Activated T-cell treated with anti-CD3 and anti-CD28 coated beads, Interleukin-2, amount 50 U/mL, for 72 hours (primary cell): Measurements from ENCODE around the gene PPP3CB. TPM values are rescaled to one million over a fixed set of nuclear protein-coding genes. Genes with fewer than 3 reads are reported as not detected.

ENCODE experiments used
- ATAC-seq, 2 donors: fragments of 150-1000 bp; cut with Tn5 transposase; replicated peaks in 1 of 2; 2 replicates each; pipeline ENCODE4 v1.10.0; 2021; ENCODE audit warnings: moderate library complexity in 2 of 2, mild to moderate bottlenecking in 1 of 2
- DNase-seq, 2 donors: peaks; one replicate each; pipeline ENCODE4 v3.0.0; 2021 to 2022; ENCODE audit warnings: mixed read lengths in 1 of 2
- H3K27ac Mint-ChIP-seq: one replicate; pipeline ENCODE4 v1.8.0; 2022; ENCODE audit warnings: mild to moderate bottlenecking, moderate library complexity, mixed read lengths
- H3K27me3 Mint-ChIP-seq: one replicate; pipeline ENCODE4 v1.8.0; 2022; ENCODE audit warnings: low read depth, mixed read lengths
- H3K36me3 Mint-ChIP-seq, 2 donors: one replicate each; pipeline ENCODE4 v1.8.0; 2022; ENCODE audit warnings: mixed read lengths in 2 of 2, mild to moderate bottlenecking in 1 of 2; ENCODE audit not compliant: insufficient read depth in 2 of 2
- H3K4me1 Mint-ChIP-seq: one replicate; pipeline ENCODE4 v1.8.0; 2022; ENCODE audit warnings: low read depth, mixed read lengths
- H3K4me3 Mint-ChIP-seq, 2 donors: one replicate each; pipeline ENCODE4 v1.8.0; 2022; ENCODE audit warnings: mild to moderate bottlenecking in 2 of 2, mixed read lengths in 2 of 2, moderate library complexity in 2 of 2
- H3K9me3 Mint-ChIP-seq, 2 donors: one replicate each; pipeline ENCODE4 v1.8.0; 2022; ENCODE audit warnings: mixed read lengths in 2 of 2
- total RNA-seq, 2 donors: library from RNA; stranded (reverse); gene quantifications; one replicate each; pipeline ENCODE4 v1.2.3, GENCODE V29; 2022

The PPP3CB gene
- total RNA-seq, 2 donors from 2014 or later, result 42.6 to 45.7 TPM

DNA sequence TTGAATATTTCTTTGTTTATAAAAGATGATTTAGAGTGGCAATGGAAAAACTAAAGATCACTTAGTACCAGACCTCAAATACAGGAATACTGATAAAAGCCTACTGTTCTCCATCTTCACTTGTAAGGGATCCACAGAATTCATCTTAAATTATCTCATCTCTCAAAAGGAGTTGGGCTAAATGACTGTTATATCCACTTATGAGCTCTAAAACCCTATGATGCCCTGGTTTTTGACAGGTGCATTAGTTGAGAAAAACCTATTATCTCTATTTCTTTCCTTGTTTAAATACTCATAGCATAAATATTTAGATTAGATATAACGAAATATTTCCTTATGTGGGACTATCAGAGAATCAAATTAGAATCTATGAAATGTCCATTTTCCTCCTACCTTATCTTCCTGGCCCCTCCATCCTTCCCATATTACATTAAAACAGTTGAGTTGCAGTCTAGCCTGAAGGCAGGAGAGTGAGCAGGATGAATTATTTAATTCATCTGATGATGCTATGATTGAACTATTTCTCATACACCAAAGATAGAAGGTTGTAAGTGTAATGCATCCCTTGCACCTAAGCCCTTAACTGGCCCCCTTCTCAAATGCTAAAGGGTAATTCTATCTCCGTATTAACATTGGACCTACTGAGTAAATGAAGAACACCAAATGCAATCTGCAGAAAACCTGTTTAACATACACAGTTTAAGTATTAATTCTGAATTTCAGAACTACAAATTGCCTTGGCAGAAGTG lies 29.7 kb downstream of the PPP3CB start:
- no peak overlapping the region for H3K4me3 Mint-ChIP-seq
- no peaks in the 10 kb centered on the region for H3K9me3 Mint-ChIP-seq
- H3K4me1 Mint-ChIP-seq, result peaks cover 6% of the 10 kb centered on the region
- peak overlapping the region; percentile 81 for H3K27ac Mint-ChIP-seq
- ATAC-seq (no peak), DNase-seq (no peak)
- peaks cover 2 to 25% of the 10 kb centered on the region in 2 donors for H3K36me3 Mint-ChIP-seq
- no peaks in the 10 kb centered on the region for H3K27me3 Mint-ChIP-seq

DNA sequence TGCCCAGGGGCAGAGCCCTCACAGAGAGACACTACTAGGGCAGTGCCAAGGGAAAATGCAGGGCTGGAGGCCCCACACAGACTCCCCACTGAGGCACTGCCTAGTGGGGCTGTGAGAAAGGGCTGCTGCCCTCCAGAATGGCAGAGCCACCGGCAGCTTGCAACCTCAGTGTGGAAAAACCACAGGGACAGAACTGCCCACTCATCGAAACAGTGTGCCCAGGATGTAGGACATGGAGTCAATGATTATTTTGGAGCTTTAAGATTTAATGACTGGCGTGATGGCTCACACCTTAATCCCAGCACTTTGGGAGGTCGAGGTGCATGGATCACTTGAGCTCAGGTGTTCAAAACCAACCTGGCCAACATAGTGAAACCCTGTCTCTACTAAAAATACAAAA lies 34.9 kb downstream of the PPP3CB start:
- H3K4me1 Mint-ChIP-seq, result no peaks in the 10 kb centered on the region
- H3K36me3 Mint-ChIP-seq, result peaks cover 0 to 9% of the 10 kb centered on the region in 2 donors
- H3K27ac Mint-ChIP-seq, result no peak overlapping the region
- H3K9me3 Mint-ChIP-seq, result no peaks in the 10 kb centered on the region
- H3K4me3 Mint-ChIP-seq, result no peak overlapping the region
- no peak for DNase-seq
- H3K27me3 Mint-ChIP-seq, result no peaks in the 10 kb centered on the region
- no peak for ATAC-seq

DNA sequence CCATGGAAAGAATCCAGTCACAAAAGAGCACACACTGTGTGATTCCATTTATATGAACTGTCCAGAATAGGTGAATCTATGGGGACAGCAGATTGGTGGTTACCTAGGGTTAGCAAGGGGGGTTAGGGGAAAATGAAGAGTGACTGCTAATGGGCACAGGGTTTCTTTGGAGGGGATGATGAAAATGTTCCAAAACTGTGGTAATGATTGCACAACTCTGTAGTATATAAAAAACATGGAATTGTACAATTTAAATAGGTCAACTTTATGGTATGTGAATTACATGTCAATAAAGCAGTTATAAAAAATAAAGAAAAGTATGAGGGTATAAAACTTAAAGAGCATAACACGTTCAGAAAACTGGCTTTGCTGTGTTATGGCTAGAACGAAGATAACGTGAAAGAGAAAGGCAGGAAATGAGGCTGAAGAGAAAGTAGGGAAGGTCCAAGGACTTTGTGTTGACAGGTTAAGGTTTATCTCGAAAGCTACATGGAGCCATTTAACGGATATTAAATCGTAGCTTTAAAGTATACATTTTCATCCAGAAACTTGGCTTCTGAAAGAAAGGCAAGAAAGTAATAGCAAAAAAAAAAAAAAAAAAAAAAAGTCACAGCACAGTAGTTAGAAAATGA lies 36.0 kb downstream of the PPP3CB start:
- Mint-ChIP-seq H3K4me3 (no peak overlapping the region), H3K27ac (peak overlapping the region; percentile 0), H3K9me3 (no peaks in the 10 kb centered on the region), H3K4me1 (no peaks in the 10 kb centered on the region), H3K36me3 (peaks cover 0 to 7% of the 10 kb centered on the region in 2 donors), H3K27me3 (no peaks in the 10 kb centered on the region)
- DNase-seq, result no peak
- no peak for ATAC-seq

DNA sequence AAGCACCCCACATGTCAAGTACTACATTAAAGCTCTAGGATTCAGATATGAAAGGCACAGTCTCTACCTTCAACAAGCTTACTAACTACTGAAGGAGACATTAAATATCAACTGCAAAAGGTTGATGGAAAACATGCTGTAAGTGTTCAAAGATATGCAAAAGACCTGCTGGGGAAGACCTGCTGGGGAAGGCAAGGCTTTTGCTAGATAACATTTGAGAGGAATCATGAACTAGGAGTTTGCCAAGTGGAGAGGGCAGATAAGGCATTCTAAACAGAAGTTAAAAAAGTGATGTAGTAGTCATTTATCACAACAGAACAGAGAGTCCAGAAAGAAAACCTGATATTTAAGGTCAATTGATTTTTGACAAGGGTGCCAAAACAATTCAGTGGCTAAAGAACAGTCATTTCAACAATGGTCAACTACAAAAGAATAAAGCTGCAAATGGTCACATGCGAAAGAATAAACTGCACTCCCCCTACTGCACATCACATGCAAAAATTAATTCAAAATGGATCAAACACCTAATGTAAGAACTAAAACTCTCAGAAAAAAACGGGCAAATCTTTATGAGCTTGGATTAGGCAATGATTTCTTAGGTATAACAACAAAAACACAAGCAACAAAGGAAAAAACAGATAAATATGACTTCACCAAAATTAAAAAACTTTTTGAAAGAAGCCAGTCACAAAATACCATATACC lies 39.5 kb downstream of the PPP3CB start:
- Mint-ChIP-seq H3K27me3 (no peaks in the 10 kb centered on the region), H3K36me3 (no peaks in the 10 kb centered on the region), H3K27ac (no peak overlapping the region), H3K4me3 (no peak overlapping the region), H3K4me1 (no peaks in the 10 kb centered on the region), H3K9me3 (no peaks in the 10 kb centered on the region)
- ATAC-seq (no peak), DNase-seq (no peak)

DNA sequence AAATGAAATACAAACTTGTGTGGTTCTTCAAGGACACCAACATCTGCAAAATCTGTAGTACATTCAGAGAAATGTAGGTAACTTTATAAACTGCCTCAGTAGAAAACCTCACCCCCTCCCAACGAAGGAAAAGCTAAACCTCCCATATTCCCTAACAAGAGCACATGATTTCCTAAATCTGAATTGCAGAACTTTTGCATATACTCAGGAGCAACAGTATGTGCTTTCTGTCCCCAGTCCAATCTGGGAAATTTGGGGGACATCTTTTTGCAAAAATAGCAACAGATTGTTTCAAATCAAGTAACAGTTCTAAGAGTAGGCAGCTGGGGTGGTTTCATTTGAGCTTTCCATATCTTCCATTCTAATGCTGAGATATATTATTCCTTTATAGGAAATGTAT lies 46.7 kb downstream of the PPP3CB start:
- H3K4me3 Mint-ChIP-seq, result no peak overlapping the region
- H3K9me3 Mint-ChIP-seq, result no peaks in the 10 kb centered on the region
- no peak overlapping the region for H3K27ac Mint-ChIP-seq
- H3K27me3 Mint-ChIP-seq, result no peaks in the 10 kb centered on the region
- H3K4me1 Mint-ChIP-seq, result no peaks in the 10 kb centered on the region
- DNase-seq (no peak), ATAC-seq (no peak)
- no peaks in the 10 kb centered on the region for H3K36me3 Mint-ChIP-seq

DNA sequence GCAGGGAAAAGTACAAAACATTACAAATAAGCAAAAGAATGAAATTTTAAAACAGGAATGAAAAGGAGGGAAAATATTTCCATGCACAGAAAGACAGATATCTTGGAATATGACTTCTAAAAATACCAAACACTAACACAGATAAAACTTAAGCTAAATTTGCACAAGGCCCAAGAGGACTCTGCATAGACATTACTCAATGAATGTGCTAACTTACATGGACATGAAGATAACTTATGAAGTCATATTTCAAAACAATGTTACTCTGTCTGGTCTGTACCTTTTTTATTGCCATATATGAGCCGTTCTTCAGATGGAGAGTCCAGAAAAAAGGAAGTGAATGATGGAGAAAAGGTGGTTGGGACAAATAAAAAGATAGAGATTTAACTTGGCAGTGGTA lies 47.4 kb downstream of the PPP3CB start:
- peak overlapping the region; percentile 20 for H3K27ac Mint-ChIP-seq
- no peaks in the 10 kb centered on the region for H3K4me1 Mint-ChIP-seq
- no peaks in the 10 kb centered on the region for H3K9me3 Mint-ChIP-seq
- H3K4me3 Mint-ChIP-seq, result no peak overlapping the region
- ATAC-seq, result no peak
- no peaks in the 10 kb centered on the region for H3K36me3 Mint-ChIP-seq
- no peak for DNase-seq
- no peaks in the 10 kb centered on the region for H3K27me3 Mint-ChIP-seq

DNA sequence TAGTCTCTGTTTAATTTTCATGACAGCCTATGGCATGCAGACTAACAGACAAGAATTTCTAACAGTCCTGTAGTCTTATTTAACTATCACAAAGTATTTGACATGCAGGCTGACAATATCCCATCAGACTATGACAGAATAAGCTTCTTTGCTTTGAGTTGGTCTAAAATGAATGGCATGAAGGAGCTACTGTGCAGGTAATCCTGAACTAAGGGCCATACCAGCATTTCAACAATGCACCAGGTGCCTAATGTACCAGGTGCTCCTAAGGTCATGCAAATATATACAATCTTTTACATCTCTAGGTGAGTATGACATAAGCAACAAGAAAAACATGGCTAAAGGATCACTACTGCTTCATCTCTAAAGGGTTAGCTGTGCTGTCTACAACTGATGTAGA lies 48.9 kb downstream of the PPP3CB start:
- no peaks in the 10 kb centered on the region for H3K4me1 Mint-ChIP-seq
- no peak overlapping the region for H3K27ac Mint-ChIP-seq
- no peaks in the 10 kb centered on the region for H3K9me3 Mint-ChIP-seq
- DNase-seq (no peak), ATAC-seq (no peak)
- H3K36me3 Mint-ChIP-seq, result no peaks in the 10 kb centered on the region
- H3K27me3 Mint-ChIP-seq, result no peaks in the 10 kb centered on the region
- H3K4me3 Mint-ChIP-seq, result no peak overlapping the region

DNA sequence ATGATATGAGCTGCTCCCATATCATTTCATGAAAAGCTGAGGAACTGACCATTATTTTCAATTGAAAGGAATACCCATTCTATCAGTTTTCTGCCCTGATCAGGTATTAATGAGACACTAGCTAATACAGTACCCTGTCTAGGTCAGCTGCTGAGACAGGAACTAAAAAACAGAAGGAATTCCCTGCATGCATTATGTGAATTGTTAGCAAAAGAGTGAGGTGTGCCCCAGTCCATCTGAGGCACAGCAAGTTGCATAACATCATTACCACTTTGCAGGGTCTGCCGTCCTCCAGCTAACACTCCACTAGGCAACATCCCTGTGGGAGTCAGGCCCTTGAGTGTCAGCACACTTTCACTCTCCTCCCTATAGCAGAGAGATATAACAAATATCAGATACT lies 51.4 kb downstream of the PPP3CB start:
- no peak for DNase-seq
- H3K4me3 Mint-ChIP-seq, result no peak overlapping the region
- H3K27me3 Mint-ChIP-seq, result no peaks in the 10 kb centered on the region
- peaks cover 11% of the 10 kb centered on the region for H3K4me1 Mint-ChIP-seq
- no peak for ATAC-seq
- no peaks in the 10 kb centered on the region for H3K9me3 Mint-ChIP-seq
- no peak overlapping the region for H3K27ac Mint-ChIP-seq
- peaks cover 0 to 2% of the 10 kb centered on the region in 2 donors for H3K36me3 Mint-ChIP-seq

DNA sequence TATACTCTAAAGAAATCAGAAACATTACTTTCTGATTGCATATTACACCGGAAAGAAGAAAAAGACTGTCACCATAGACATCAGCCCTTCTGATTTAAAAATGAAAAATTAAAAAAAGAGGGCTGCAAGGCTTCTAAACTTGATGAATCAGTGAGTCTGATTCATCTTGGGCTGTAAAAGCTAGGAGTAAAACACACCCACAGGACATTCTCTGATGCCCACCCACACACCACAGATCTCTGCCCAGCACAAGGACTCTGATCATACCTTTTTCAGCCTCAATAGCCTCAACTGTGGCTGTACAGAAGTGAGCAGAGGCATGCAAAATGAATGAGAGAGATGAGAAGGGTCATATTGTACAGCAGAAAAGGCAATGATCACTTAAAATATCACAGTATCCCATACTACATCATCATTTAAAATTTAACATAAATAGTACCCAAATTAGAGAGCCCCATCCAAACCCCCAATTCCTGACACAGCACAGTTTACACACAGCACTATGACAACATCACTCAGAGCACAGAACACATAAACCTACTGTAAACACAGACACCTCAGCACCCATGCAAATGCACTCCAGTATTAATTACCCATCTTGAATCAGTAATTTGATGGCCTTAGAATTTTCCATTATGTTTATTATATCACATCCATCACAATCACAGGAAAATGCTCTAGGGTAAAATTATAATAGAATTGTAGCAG lies 56.1 kb downstream of the PPP3CB start:
- Mint-ChIP-seq H3K4me3 (peak overlapping the region in 1 of 2 donors; percentile 14), H3K4me1 (peaks cover 15% of the 10 kb centered on the region), H3K9me3 (no peaks in the 10 kb centered on the region), H3K27ac (peak overlapping the region; percentile 33), H3K36me3 (peaks cover 2 to 4% of the 10 kb centered on the region in 2 donors), H3K27me3 (no peaks in the 10 kb centered on the region)
- ATAC-seq (peak; percentile 32 to 60), DNase-seq (no peak)

DNA sequence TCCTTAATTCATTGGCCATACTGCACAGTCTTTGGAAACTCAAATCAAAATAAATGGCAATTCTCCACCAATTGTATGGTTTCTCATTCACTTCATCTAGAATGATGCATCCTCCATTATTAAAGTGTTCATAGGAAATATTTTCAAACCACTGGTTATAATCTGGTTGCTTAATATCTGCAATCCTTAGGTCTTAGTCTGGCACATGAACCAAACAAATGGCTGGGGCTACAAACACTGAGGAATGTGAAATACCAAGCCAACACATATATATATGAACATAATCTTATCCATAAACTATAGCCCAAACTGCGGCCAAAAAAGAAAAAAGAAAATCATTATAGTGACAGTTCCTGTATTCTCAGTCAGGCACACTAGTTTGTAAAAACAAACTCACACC lies 56.8 kb downstream of the PPP3CB start:
- Mint-ChIP-seq H3K4me1 (peaks cover 22% of the 10 kb centered on the region), H3K4me3 (peak overlapping the region in 1 of 2 donors; percentile 14), H3K9me3 (no peaks in the 10 kb centered on the region), H3K27me3 (no peaks in the 10 kb centered on the region), H3K27ac (peak overlapping the region; percentile 33), H3K36me3 (peaks cover 2 to 4% of the 10 kb centered on the region in 2 donors)
- DNase-seq, result no peak
- no peak for ATAC-seq

DNA sequence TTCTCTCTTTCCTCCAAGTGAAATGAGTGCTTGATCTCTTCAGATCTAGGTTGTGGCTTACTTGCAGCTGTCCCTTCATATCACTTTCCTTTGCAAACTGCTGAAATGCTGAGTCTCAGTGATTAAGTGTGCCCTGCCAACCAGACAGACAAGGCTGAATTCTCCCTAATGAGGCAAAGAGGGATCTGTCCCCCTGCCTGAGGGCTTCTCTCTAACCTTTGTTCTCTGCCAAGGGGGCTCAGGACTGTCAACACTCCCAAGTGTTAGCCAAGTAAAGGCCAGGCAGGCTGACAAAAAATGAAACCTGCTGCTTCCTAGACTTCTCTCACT lies 62.3 kb downstream of the PPP3CB start, which contains the start of gene MSS51:
Gene MSS51 (minus strand): TSS at position 24 of the 330 bp plus-strand sequence. CDS start 5,277 bp downstream, outside the sequence.
- Mint-ChIP-seq H3K9me3 (no peaks in the 10 kb centered on the region), H3K27me3 (no peaks in the 10 kb centered on the region), H3K27ac (peak within 1 kb of the TSS; percentile 38), H3K4me3 (no peak within 1 kb of the TSS), H3K4me1 (peaks cover 17% of the 10 kb centered on the region), H3K36me3 (peaks cover 3 to 4% of the 10 kb centered on the region in 2 donors)
- ATAC-seq (no peak), DNase-seq (no peak)

DNA sequence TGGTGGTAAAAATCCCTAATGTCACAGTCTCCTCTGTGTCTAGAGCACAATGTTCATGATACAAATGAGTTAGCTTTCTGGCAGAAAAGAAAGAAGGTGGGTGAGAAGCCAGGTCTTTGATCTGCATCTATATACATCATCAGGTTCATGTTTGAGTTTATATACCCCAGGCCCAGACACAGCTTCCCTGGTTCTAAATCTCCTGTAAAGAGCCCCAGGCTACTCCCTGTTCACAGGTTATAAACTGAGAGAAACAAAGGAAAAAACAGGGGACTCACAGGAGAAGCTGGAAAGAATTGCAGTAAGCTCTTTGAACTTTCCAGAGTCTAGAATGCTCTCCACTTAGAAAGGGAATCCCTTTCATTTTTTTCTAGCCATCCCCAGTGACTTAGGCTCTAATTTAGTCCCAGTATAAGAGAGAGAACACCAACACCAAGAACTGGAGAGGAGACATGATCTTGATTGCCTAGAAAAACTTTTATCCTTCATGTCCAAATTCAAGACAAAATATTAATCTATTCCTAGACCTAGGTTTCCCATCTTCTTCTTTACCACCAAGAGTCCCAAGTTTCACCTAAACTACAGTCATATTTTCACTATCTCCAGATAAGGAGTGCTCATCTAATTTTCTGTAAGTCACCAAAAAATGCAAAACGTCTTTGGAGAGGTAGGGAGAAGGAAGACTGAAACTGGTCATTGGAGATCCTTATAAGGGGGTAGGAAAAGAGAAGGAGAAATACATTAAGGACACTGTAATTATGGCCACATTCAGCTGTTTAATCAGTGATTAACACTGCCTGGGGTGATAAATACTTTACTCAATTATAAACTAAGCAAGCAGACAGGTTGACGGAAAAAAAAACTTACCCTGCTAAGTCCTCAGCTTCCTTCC lies 62.9 kb downstream of the PPP3CB start:
- Mint-ChIP-seq H3K4me3 (no peak overlapping the region), H3K9me3 (no peaks in the 10 kb centered on the region), H3K4me1 (peaks cover 17% of the 10 kb centered on the region), H3K36me3 (peaks cover under 1 to 3% of the 10 kb centered on the region in 2 donors), H3K27ac (peak overlapping the region; percentile 38), H3K27me3 (no peaks in the 10 kb centered on the region)
- DNase-seq, result no peak
- ATAC-seq, result no peak
